ENCODE results near the gene EGLN2. TPM values are rescaled to one million over a fixed set of nuclear protein-coding genes. Genes with fewer than 3 reads are reported as not detected.

Gene EGLN2
- total and polyA plus RNA-seq, 9 of the 15 experiments (the other 6 are each of a cell fraction or from before 2014, with no cell fraction given): 9.6 to 114 (median 71.0) TPM

DNA sequence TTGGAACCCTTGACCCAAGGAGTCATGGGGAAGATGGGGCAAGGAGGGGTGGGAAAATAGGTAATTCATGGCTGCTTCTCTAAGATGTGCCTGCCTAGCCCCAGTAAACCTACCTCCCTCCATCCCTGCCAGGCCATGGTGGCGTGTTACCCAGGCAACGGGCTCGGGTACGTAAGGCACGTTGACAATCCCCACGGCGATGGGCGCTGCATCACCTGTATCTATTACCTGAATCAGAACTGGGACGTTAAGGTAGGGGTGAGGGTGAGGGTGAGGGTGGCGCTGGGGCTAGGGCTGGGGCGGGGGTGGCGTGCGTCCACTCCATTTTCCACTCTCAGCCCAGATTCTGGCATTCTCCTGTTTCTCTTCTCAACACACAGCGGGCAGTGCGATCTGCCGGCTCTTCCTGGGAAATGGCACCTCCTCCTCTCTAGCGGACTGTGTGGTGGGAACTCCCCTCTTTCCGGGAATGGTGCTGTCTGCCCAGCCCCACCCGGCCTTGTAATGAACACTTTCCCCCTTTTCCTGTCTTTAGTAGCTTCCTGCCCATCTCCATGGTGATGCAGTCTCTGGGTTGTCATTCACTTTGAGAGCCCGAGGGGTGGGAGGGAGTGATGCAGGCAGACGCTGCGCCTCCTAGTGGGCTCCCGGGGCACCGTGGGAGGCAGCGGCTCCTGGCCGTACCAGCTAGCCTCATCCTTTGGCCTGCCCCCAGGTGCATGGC is 7.6 kb downstream of the EGLN2 start (continued):
- TF ChIP-seq CEBPG (CRISPR knock-in tag; IDR thresholded peaks at IDR 0.05): peak; percentile 37; the same call in 1 of the 2 replicates
- TF ChIP-seq CEBPG (tag; conservative IDR thresholded peaks at IDR 0.05 in 1 of 2, IDR thresholded peaks at IDR 0.05 in 1 of 2): no peak
- TF ChIP-seq NELFE (IDR thresholded peaks at IDR 0.05; ENCODE audit: insufficient read depth, insufficient read length): no peak
- TF ChIP-seq CREM (IDR thresholded peaks at IDR 0.05; ENCODE audit: low read depth): peak; percentile 79
- peak; percentile 38; the same call in 1 of the 2 replicates for TF ChIP-seq ZNF24 (IDR thresholded peaks at IDR 0.05)
- TF ChIP-seq SIN3A (IDR thresholded peaks at IDR 0.05; ENCODE audit: borderline replicate concordance in 2 of 2, control insufficient read depth in 1 of 2, low read depth in 2 of 2, low read length in 2 of 2): no peak
- peak; percentile 33; the same call in 1 of the 2 replicates for TF ChIP-seq MTA3 (IDR thresholded peaks at IDR 0.05; ENCODE audit: borderline replicate concordance)
- peak in 1 of 2 experiments; percentile 81; a peak in 2 of 4 replicates for TF ChIP-seq RCOR1 (IDR thresholded peaks at IDR 0.05; ENCODE audit: borderline replicate concordance in 1 of 2, low read depth in 2 of 2, low read length in 2 of 2)
- 0 out of 2 replicates have a peak, but pooled peaks have one; percentile 11 for TF ChIP-seq KAT7 (CRISPR knock-in tag; IDR thresholded peaks at IDR 0.05; ENCODE audit: borderline replicate concordance)
- peak; percentile 33; the same call in 1 of the 2 replicates for TF ChIP-seq CXXC5 (CRISPR knock-in tag; IDR thresholded peaks at IDR 0.05)
- TF ChIP-seq, protein P1, sequence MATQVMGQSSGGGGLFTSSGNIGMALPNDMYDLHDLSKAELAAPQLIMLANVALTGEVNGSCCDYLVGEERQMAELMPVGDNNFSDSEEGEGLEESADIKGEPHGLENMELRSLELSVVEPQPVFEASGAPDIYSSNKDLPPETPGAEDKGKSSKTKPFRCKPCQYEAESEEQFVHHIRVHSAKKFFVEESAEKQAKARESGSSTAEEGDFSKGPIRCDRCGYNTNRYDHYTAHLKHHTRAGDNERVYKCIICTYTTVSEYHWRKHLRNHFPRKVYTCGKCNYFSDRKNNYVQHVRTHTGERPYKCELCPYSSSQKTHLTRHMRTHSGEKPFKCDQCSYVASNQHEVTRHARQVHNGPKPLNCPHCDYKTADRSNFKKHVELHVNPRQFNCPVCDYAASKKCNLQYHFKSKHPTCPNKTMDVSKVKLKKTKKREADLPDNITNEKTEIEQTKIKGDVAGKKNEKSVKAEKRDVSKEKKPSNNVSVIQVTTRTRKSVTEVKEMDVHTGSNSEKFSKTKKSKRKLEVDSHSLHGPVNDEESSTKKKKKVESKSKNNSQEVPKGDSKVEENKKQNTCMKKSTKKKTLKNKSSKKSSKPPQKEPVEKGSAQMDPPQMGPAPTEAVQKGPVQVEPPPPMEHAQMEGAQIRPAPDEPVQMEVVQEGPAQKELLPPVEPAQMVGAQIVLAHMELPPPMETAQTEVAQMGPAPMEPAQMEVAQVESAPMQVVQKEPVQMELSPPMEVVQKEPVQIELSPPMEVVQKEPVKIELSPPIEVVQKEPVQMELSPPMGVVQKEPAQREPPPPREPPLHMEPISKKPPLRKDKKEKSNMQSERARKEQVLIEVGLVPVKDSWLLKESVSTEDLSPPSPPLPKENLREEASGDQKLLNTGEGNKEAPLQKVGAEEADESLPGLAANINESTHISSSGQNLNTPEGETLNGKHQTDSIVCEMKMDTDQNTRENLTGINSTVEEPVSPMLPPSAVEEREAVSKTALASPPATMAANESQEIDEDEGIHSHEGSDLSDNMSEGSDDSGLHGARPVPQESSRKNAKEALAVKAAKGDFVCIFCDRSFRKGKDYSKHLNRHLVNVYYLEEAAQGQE (IDR thresholded peaks at IDR 0.05; ENCODE audit: borderline replicate concordance): peak; percentile 58
- TF ChIP-seq, protein P1 (CRISPR knock-in tag; IDR thresholded peaks at IDR 0.05; ENCODE audit: low read depth): no peak
- TF ChIP-seq NFIC (IDR thresholded peaks at IDR 0.05): peak; percentile 27; the same call in 1 of the 2 replicates
- 0 out of 2 replicates have a peak, but pooled peaks have one; percentile 29 for TF ChIP-seq NBN (IDR thresholded peaks at IDR 0.05; ENCODE audit: low read depth)
- TF ChIP-seq, protein P2, sequence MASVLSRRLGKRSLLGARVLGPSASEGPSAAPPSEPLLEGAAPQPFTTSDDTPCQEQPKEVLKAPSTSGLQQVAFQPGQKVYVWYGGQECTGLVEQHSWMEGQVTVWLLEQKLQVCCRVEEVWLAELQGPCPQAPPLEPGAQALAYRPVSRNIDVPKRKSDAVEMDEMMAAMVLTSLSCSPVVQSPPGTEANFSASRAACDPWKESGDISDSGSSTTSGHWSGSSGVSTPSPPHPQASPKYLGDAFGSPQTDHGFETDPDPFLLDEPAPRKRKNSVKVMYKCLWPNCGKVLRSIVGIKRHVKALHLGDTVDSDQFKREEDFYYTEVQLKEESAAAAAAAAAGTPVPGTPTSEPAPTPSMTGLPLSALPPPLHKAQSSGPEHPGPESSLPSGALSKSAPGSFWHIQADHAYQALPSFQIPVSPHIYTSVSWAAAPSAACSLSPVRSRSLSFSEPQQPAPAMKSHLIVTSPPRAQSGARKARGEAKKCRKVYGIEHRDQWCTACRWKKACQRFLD (CRISPR knock-in tag; IDR thresholded peaks at IDR 0.05): no peak
- TF ChIP-seq, protein P3, sequence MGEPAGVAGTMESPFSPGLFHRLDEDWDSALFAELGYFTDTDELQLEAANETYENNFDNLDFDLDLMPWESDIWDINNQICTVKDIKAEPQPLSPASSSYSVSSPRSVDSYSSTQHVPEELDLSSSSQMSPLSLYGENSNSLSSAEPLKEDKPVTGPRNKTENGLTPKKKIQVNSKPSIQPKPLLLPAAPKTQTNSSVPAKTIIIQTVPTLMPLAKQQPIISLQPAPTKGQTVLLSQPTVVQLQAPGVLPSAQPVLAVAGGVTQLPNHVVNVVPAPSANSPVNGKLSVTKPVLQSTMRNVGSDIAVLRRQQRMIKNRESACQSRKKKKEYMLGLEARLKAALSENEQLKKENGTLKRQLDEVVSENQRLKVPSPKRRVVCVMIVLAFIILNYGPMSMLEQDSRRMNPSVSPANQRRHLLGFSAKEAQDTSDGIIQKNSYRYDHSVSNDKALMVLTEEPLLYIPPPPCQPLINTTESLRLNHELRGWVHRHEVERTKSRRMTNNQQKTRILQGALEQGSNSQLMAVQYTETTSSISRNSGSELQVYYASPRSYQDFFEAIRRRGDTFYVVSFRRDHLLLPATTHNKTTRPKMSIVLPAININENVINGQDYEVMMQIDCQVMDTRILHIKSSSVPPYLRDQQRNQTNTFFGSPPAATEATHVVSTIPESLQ (CRISPR knock-in tag; IDR thresholded peaks at IDR 0.05): no peak

Data from K562 (cell line).